Keratinocyte (primary cell): ENCODE results near the gene ATAD3A.

Experiments
- EZH2 ChIP-seq: IDR thresholded peaks from one replicate; pipeline ENCODE4 v1.6.1; 2012; ENCODE audit warnings: inconsistent platforms, mild to moderate bottlenecking, low read length, moderate library complexity
- TF ChIP-seq, protein P1 (sequence below), 3 experiments: IDR thresholded peaks in 1 of 3; conservative IDR thresholded peaks in 1 of 3; optimal IDR thresholded peaks in 1 of 3; 2 replicates in 2 of 3; 3 replicates in 1 of 3; pipeline versions ENCODE3 to v1.5.1; 2011; ENCODE audit warnings: low read length in 3 of 3, mild to moderate bottlenecking in 3 of 3, moderate library complexity in 2 of 3, control low read depth in 1 of 3, inconsistent platforms in 1 of 3; ENCODE audit not compliant: insufficient read depth in 2 of 3; ENCODE audit errors: extremely low read depth in 1 of 3

- TF ChIP-seq, protein P1, sequence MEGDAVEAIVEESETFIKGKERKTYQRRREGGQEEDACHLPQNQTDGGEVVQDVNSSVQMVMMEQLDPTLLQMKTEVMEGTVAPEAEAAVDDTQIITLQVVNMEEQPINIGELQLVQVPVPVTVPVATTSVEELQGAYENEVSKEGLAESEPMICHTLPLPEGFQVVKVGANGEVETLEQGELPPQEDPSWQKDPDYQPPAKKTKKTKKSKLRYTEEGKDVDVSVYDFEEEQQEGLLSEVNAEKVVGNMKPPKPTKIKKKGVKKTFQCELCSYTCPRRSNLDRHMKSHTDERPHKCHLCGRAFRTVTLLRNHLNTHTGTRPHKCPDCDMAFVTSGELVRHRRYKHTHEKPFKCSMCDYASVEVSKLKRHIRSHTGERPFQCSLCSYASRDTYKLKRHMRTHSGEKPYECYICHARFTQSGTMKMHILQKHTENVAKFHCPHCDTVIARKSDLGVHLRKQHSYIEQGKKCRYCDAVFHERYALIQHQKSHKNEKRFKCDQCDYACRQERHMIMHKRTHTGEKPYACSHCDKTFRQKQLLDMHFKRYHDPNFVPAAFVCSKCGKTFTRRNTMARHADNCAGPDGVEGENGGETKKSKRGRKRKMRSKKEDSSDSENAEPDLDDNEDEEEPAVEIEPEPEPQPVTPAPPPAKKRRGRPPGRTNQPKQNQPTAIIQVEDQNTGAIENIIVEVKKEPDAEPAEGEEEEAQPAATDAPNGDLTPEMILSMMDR (optimal IDR thresholded peaks at IDR 0.05 in 1 of 3, IDR thresholded peaks at IDR 0.05 in 1 of 3, conservative IDR thresholded peaks at IDR 0.05 in 1 of 3; ENCODE audit: extremely low read depth in 1 of 3, insufficient read depth in 2 of 3, low read length in 3 of 3) = no peak
- no peak for TF ChIP-seq EZH2
These were observed 32.6 kb downstream of the ATAD3A start for GRCh38 chr1:1544544-1544943.
